ENCODE data around the gene CDC42. TPM values are rescaled to one million over a fixed set of nuclear protein-coding genes. Genes with fewer than 3 reads are reported as not detected.

The CDC42 gene
- total and polyA plus RNA-seq, 2 of the 4 experiments (the other 2 are of a cell fraction), result 162 to 609 TPM

GRCh38 chr1:22064751-22065402 is 12.4 kb downstream of the CDC42 start:
- no peak overlapping the region for H3K4me2 ChIP-seq (ENCODE audit: low read depth, low read length)
- H3K9me3 ChIP-seq (ENCODE audit: control insufficient read depth, insufficient read depth, low read length), result no peaks in the 10 kb centered on the region
- ChIA-PET CTCF (no interaction called here), POLR2A (ENCODE audit: unreplicated experiment) (no interaction called here)
- no peak overlapping the region for H3K4ac ChIP-seq (ENCODE audit: low read depth, low read length)
- peaks cover 0 to 33% of the 10 kb centered on the region in 2 experiments; a peak in 2 of 4 replicates for H3K79me1 ChIP-seq (ENCODE audit: low read depth in 1 of 2, low read length in 2 of 2)
- no peak overlapping the region for H4K91ac ChIP-seq (ENCODE audit: insufficient read depth, low read depth, low read length)
- H3K9me1 ChIP-seq (ENCODE audit: insufficient read depth, low read length), result peaks cover 21% of the 10 kb centered on the region
- H2AK5ac ChIP-seq (ENCODE audit: low read depth, low read length), result no peak overlapping the region
- no peak overlapping the region for H2BK20ac ChIP-seq (ENCODE audit: low read depth, low read length)
- H4K5ac ChIP-seq (ENCODE audit: low read depth, low read length), result no peak overlapping the region
- no peak overlapping the region for H4K8ac ChIP-seq (ENCODE audit: low read depth in 2 of 2, low read length in 2 of 2)
- in situ Hi-C loops (cut with MboI; ENCODE audit: low sequenced_read_pairs), result no loop called here
- H3K9ac ChIP-seq (ENCODE audit: low read depth, low read length), result no peak overlapping the region
- no peak overlapping the region for H2AK9ac ChIP-seq (replicated peaks; ENCODE audit: low read depth, low read length, poor library complexity)
- peaks cover 16% of the 10 kb centered on the region for H3K36me3 ChIP-seq (ENCODE audit: control insufficient read depth, insufficient read depth, low read length)
- H2BK5ac ChIP-seq (ENCODE audit: low read depth, low read length, poor library complexity, severe bottlenecking), result no peak overlapping the region
- H3K27ac ChIP-seq (ENCODE audit: insufficient read depth, low read length), result no peak overlapping the region
- TF ChIP-seq MAFK (IDR thresholded peaks at IDR 0.05; ENCODE audit: low read depth, low read length) (no peak), FOS (IDR thresholded peaks at IDR 0.05; ENCODE audit: low read depth, low read length) (no peak), RAD21 (IDR thresholded peaks at IDR 0.05; ENCODE audit: low read length) (no peak), RFX5 (IDR thresholded peaks at IDR 0.05; ENCODE audit: low read depth, low read length) (no peak), CTCF (conservative IDR thresholded peaks at IDR 0.05; ENCODE audit: low read depth, low read length) (no peak)
- H3K56ac ChIP-seq (ENCODE audit: extremely low read depth, insufficient read depth, low read length), result no peak overlapping the region
- ATAC-seq (ENCODE audit: low read depth) (no peak), DNase-seq (no peak)
- H3K14ac ChIP-seq (replicated peaks; ENCODE audit: low read depth, low read length), result no peak overlapping the region
- BruUV-seq (replicated peaks), result no TSS peak
- no peak overlapping the region for H2BK120ac ChIP-seq (ENCODE audit: low read depth, low read length)
- WGBS, 2 experiments (ENCODE audit: extremely low coverage in 2 of 2, insufficient read length in 1 of 2), result 87% methylated on average over 4 of the region's 12 CpGs; no CpG with 5 or more reads in 1 of the 2 experiments
- no peak overlapping the region for H3K18ac ChIP-seq (ENCODE audit: low read depth, low read length)
- dilution Hi-C loops (cut with HindIII; ENCODE audit: low sequenced_read_pairs, unreplicated experiment), result no loop called here
- no peak overlapping the region for H2AFZ ChIP-seq (replicated peaks; ENCODE audit: low read length, poor library complexity)
- intact Hi-C loops (cut with micrococcal nuclease), result no loop called here
- H2BK15ac ChIP-seq (ENCODE audit: low read depth, low read length), result no peak overlapping the region
- no peak overlapping the region for H3K23ac ChIP-seq (ENCODE audit: low read depth, low read length)
- peaks cover 7% of the 10 kb centered on the region for H3K4me1 ChIP-seq (ENCODE audit: control insufficient read depth, insufficient read depth, low read length)
- H3K27me3 ChIP-seq (ENCODE audit: control insufficient read depth, insufficient read depth, low read length), result no peaks in the 10 kb centered on the region
- H4K20me1 ChIP-seq (ENCODE audit: insufficient read depth, low read length), result peaks cover 99% of the 10 kb centered on the region
- no peak overlapping the region for H3K4me3 ChIP-seq (ENCODE audit: insufficient read depth, low read depth, low read length)

All from IMR-90 (cell line).